Mesodermal cell (in vitro differentiated cells): Measurements from ENCODE around the gene MICA.

ENCODE experiments used
- H3K27ac ChIP-seq: 2 replicates; pipeline ENCODE4 v1.7.0; 2013; ENCODE audit warnings: mild to moderate bottlenecking, low read depth, low read length, moderate library complexity; ENCODE audit not compliant: severe bottlenecking
- H3K36me3 ChIP-seq: 2 replicates; pipeline ENCODE4 v1.7.1; 2013; ENCODE audit warnings: mild to moderate bottlenecking, low read length, moderate library complexity; ENCODE audit not compliant: control insufficient read depth, insufficient read depth
- H3K4me1 ChIP-seq: one replicate; pipeline ENCODE4 v1.7.1; 2013; ENCODE audit warnings: mild to moderate bottlenecking, low read length; ENCODE audit not compliant: insufficient read depth, control insufficient read depth, poor library complexity, severe bottlenecking
- H3K4me3 ChIP-seq: 2 replicates; pipeline ENCODE4 v1.7.0; 2013; ENCODE audit warnings: low read length, control low read depth, mild to moderate bottlenecking; ENCODE audit not compliant: insufficient read depth, poor library complexity, severe bottlenecking; ENCODE audit errors: extremely low read depth
- H3K9me3 ChIP-seq: 2 replicates; pipeline ENCODE4 v1.7.1; 2013; ENCODE audit warnings: mild to moderate bottlenecking, low read length, moderate library complexity; ENCODE audit not compliant: control insufficient read depth
- WGBS, 2 experiments: methylation state at CpG; one replicate each; pipeline ENCODE4 v1.1.5; 2013; ENCODE audit warnings: missing lambda C conversion rate in 2 of 2; ENCODE audit not compliant: insufficient coverage in 2 of 2; 5-methylcytosine and 5-hydroxymethylcytosine counted together

The MICA gene

DNA sequence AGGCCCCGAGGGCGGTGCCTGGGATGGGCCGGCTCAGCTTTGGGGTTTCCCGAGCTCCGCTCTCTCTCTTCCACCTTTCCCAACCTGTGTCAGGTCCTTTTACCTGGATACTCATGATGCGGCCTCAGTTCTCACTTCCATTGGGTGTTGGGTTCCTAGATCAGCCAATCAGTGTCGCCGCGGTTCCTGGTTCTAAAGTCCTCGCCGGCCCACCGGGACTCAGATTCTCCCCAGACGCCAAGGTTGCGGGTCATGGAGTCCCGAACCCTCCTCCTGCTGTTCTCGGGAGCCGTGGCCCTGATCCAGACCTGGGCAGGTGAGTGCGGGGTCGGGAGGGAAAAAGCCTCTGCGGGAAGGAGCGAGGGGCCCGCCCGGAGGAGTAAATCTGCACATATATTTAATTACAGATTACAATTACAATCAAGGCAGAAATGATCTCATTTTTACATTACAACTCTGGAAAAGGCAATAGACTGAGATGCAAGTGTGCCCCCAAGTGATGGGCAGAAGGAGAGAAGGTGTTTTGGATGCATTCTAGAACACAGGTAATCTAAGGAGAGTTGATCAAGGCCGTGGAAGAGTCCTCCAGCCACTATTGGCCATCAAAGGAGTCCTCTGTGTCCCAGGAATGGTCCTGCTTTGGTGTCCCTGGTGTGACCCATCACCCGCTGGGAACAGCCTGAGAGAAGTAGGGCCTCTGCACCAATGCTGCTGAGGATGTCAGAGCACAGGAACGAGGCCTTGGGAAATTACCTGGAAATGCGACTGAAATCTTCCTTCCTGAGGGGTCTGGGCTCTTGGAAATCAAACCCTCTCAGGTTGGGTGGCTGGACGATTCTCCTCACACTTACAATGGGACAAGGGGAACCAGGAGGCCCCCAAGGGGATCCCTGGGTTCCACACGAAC is 59.8 kb downstream of the MICA start:
- Histone ChIP-seq H3K4me1 (peaks cover 4% of the 10 kb centered on the region), H3K27ac (no peak overlapping the region), H3K4me3 (no peak overlapping the region), H3K36me3 (no peaks in the 10 kb centered on the region), H3K9me3 (no peaks in the 10 kb centered on the region)
- WGBS, 2 experiments, result 29 to 34% methylated on average over 21 to 23 of the region's 29 CpGs

DNA sequence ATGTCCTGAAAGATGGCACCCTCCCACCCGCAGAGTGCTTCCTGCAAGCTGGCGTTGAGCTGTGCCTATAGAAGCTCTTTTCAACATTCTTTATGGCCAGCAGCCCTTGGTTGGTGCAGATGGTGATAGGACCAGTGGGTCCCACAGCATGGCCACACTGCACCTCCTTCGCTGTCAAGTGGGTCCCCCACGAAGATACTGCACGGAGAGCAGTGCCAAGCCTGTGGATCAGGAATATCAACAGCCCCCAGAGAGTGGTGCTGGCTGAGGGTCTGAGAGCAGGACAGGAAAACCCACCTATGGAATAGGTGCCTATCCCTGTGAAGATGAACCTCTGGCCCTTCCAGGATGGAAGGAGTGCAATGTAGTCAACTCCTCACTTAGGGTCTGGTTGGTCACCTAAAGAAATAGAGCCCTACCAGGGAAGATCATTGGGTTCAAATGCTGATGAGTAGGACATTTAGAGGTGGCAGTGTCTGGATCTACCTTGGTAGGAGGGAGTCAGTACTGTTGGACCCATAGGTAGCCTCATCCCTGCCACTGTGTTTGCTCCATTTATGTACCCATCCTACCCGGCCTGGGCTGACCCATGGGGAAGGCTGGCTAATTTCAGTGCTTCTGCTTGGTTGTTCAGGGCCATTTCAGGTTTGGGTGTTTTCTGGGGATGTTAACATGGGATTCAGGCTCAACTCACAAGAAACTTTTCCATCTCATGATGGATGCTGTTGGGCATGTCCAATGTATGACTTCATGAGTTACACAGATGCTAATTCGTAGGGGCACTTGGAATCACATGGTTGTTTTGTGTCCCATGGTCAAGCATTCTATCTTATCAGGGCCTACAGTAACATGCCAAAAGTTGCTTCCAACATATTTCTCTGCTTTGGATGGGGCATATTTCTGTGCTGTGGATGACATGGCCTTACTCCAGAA is 61.1 kb downstream of the MICA start:
- Histone ChIP-seq H3K4me3 (no peak overlapping the region), H3K4me1 (peaks cover 4% of the 10 kb centered on the region), H3K36me3 (no peaks in the 10 kb centered on the region), H3K27ac (no peak overlapping the region), H3K9me3 (no peaks in the 10 kb centered on the region)
- 94 to 95% methylated on average over 4 to 5 of the region's 7 CpGs for WGBS, 2 experiments
